Stimulated activated naive B cell treated with anti-CD40 and anti-IgM and Interleukin-4, amounts not matched to agents 10 μg/mL and 1 μg/mL and 100 μg/mL, for 72 hours (primary cell): Measurements from ENCODE around the gene CLDN24.

ENCODE experiments used
- ATAC-seq, 2 donors: fragments of 150-1000 bp; cut with Tn5 transposase; replicated peaks; 2 replicates each; pipeline ENCODE4 v1.10.0; 2021; ENCODE audit warnings: moderate library complexity in 1 of 2
- DNase-seq: peaks from one replicate; pipeline ENCODE4 v3.0.0; 2021
- H3K27ac Mint-ChIP-seq: one replicate; pipeline ENCODE4 v1.8.0; 2022; ENCODE audit warnings: mild to moderate bottlenecking, mixed read lengths
- H3K27me3 Mint-ChIP-seq, 2 donors: one replicate each; pipeline ENCODE4 v1.8.0; 2022; ENCODE audit warnings: mixed read lengths in 2 of 2
- H3K36me3 Mint-ChIP-seq, 2 donors: one replicate each; pipeline ENCODE4 v1.8.0; 2022; ENCODE audit warnings: mixed read lengths in 2 of 2, mild to moderate bottlenecking in 1 of 2
- H3K4me1 Mint-ChIP-seq, 2 donors: one replicate each; pipeline ENCODE4 v1.8.0; 2022; ENCODE audit warnings: mixed read lengths in 2 of 2, mild to moderate bottlenecking in 1 of 2
- H3K4me3 Mint-ChIP-seq, 2 donors: one replicate each; pipeline ENCODE4 v1.8.0; 2022; ENCODE audit warnings: mild to moderate bottlenecking in 2 of 2, mixed read lengths in 2 of 2, moderate library complexity in 1 of 2
- H3K9me3 Mint-ChIP-seq, 2 donors: one replicate each; pipeline ENCODE4 v1.8.0; 2022; ENCODE audit warnings: mixed read lengths in 2 of 2, mild to moderate bottlenecking in 1 of 2

The CLDN24 gene

GRCh38 chr4:183353557-183353956, 31.3 kb upstream of the CLDN24 start:
- Mint-ChIP-seq H3K36me3 (no peaks in the 10 kb centered on the region), H3K4me3 (no peak overlapping the region), H3K27me3 (peaks cover 29% of the 10 kb centered on the region in 2 donors), H3K4me1 (no peaks in the 10 kb centered on the region), H3K27ac (no peak overlapping the region), H3K9me3 (no peaks in the 10 kb centered on the region)
- DNase-seq (no peak), ATAC-seq (no peak)

- no peak for ATAC-seq
- Mint-ChIP-seq H3K27ac (no peak overlapping the region), H3K4me1 (no peaks in the 10 kb centered on the region), H3K4me3 (no peak overlapping the region), H3K36me3 (no peaks in the 10 kb centered on the region), H3K27me3 (peaks cover 25 to 37% of the 10 kb centered on the region in 2 donors), H3K9me3 (no peaks in the 10 kb centered on the region)
- no peak for DNase-seq
These were observed 30.3 kb upstream of the CLDN24 start for GRCh38 chr4:183352546-183352945.

GRCh38 chr4:183350317-183351071, 28.3 kb upstream of the CLDN24 start:
- no peak overlapping the region for H3K27ac Mint-ChIP-seq
- H3K9me3 Mint-ChIP-seq, result no peaks in the 10 kb centered on the region
- no peaks in the 10 kb centered on the region for H3K36me3 Mint-ChIP-seq
- ATAC-seq (no peak), DNase-seq (no peak)
- no peak overlapping the region for H3K4me3 Mint-ChIP-seq
- no peaks in the 10 kb centered on the region for H3K4me1 Mint-ChIP-seq
- peaks cover 22 to 25% of the 10 kb centered on the region in 2 donors for H3K27me3 Mint-ChIP-seq

- Mint-ChIP-seq H3K36me3 (no peaks in the 10 kb centered on the region), H3K27ac (no peak overlapping the region), H3K4me3 (no peak overlapping the region), H3K27me3 (peaks cover 26 to 30% of the 10 kb centered on the region in 2 donors), H3K4me1 (no peaks in the 10 kb centered on the region), H3K9me3 (no peaks in the 10 kb centered on the region)
- DNase-seq (no peak), ATAC-seq (no peak)
These were observed 27.4 kb upstream of the CLDN24 start for GRCh38 chr4:183349673-183350072.

- no peak overlapping the region for H3K4me3 Mint-ChIP-seq
- ATAC-seq (peak; percentile 19 to 64), DNase-seq (no peak)
- no peaks in the 10 kb centered on the region for H3K4me1 Mint-ChIP-seq
- no peaks in the 10 kb centered on the region for H3K9me3 Mint-ChIP-seq
- peaks cover 33 to 36% of the 10 kb centered on the region in 2 donors for H3K27me3 Mint-ChIP-seq
- H3K27ac Mint-ChIP-seq, result no peak overlapping the region
- H3K36me3 Mint-ChIP-seq, result no peaks in the 10 kb centered on the region
These were observed 26.8 kb upstream of the CLDN24 start for GRCh38 chr4:183348706-183349659.

- H3K27ac Mint-ChIP-seq, result no peak overlapping the region
- H3K4me1 Mint-ChIP-seq, result peaks cover under 1 to 2% of the 10 kb centered on the region in 2 donors
- peaks cover 39 to 45% of the 10 kb centered on the region in 2 donors for H3K27me3 Mint-ChIP-seq
- ATAC-seq (no peak), DNase-seq (no peak)
- no peaks in the 10 kb centered on the region for H3K9me3 Mint-ChIP-seq
- H3K4me3 Mint-ChIP-seq, result no peak overlapping the region
- no peaks in the 10 kb centered on the region for H3K36me3 Mint-ChIP-seq
These were observed 25.9 kb upstream of the CLDN24 start for GRCh38 chr4:183348136-183348535.

GRCh38 chr4:183347566-183347965, 25.3 kb upstream of the CLDN24 start:
- no peaks in the 10 kb centered on the region for H3K9me3 Mint-ChIP-seq
- no peak overlapping the region for H3K4me3 Mint-ChIP-seq
- peaks cover 42 to 48% of the 10 kb centered on the region in 2 donors for H3K27me3 Mint-ChIP-seq

GRCh38 chr4:183347146-183347545, 24.9 kb upstream of the CLDN24 start:
- ATAC-seq, result no peak
- DNase-seq, result no peak
- Mint-ChIP-seq H3K9me3 (no peaks in the 10 kb centered on the region), H3K4me1 (peaks cover 2 to 6% of the 10 kb centered on the region in 2 donors), H3K36me3 (no peaks in the 10 kb centered on the region), H3K4me3 (no peak overlapping the region), H3K27me3 (peaks cover 42 to 50% of the 10 kb centered on the region in 2 donors), H3K27ac (no peak overlapping the region)

More at GRCh38 chr4:183347566-183347965, 25.3 kb upstream of the CLDN24 start:
- peaks cover 2 to 6% of the 10 kb centered on the region in 2 donors for H3K4me1 Mint-ChIP-seq
- no peaks in the 10 kb centered on the region for H3K36me3 Mint-ChIP-seq
- DNase-seq (no peak), ATAC-seq (no peak)
- no peak overlapping the region for H3K27ac Mint-ChIP-seq

- H3K9me3 Mint-ChIP-seq, result no peaks in the 10 kb centered on the region
- DNase-seq (no peak), ATAC-seq (no peak)
- no peak overlapping the region for H3K27ac Mint-ChIP-seq
- no peak overlapping the region for H3K4me3 Mint-ChIP-seq
- H3K4me1 Mint-ChIP-seq, result peaks cover 2 to 6% of the 10 kb centered on the region in 2 donors
- peaks cover 31 to 46% of the 10 kb centered on the region in 2 donors for H3K27me3 Mint-ChIP-seq
- no peaks in the 10 kb centered on the region for H3K36me3 Mint-ChIP-seq
These were observed 23.0 kb upstream of the CLDN24 start for GRCh38 chr4:183345261-183345660.

- Mint-ChIP-seq H3K4me3 (no peak overlapping the region), H3K4me1 (peaks cover 2 to 6% of the 10 kb centered on the region in 2 donors), H3K36me3 (no peaks in the 10 kb centered on the region), H3K27me3 (peaks cover 29 to 44% of the 10 kb centered on the region in 2 donors), H3K9me3 (no peaks in the 10 kb centered on the region), H3K27ac (no peak overlapping the region)
- DNase-seq (no peak), ATAC-seq (no peak)
These were observed 22.5 kb upstream of the CLDN24 start for GRCh38 chr4:183344523-183345255.

GRCh38 chr4:183343730-183344129, 21.5 kb upstream of the CLDN24 start:
- Mint-ChIP-seq H3K9me3 (no peaks in the 10 kb centered on the region), H3K36me3 (no peaks in the 10 kb centered on the region), H3K4me3 (no peak overlapping the region), H3K4me1 (peaks cover 2 to 6% of the 10 kb centered on the region in 2 donors), H3K27ac (no peak overlapping the region), H3K27me3 (peaks cover 29 to 43% of the 10 kb centered on the region in 2 donors)
- ATAC-seq (no peak), DNase-seq (no peak)

- H3K4me1 Mint-ChIP-seq, result peaks cover 2 to 6% of the 10 kb centered on the region in 2 donors
- ATAC-seq, result peak; percentile 52 to 69
These were observed 20.6 kb upstream of the CLDN24 start for GRCh38 chr4:183342541-183343533.

GRCh38 chr4:183337833-183338232, 15.6 kb upstream of the CLDN24 start:
- DNase-seq (no peak), ATAC-seq (no peak)
- Mint-ChIP-seq H3K27me3 (peaks cover 16 to 17% of the 10 kb centered on the region in 2 donors), H3K4me1 (peaks cover 0 to under 1% of the 10 kb centered on the region in 2 donors), H3K9me3 (no peaks in the 10 kb centered on the region), H3K27ac (no peak overlapping the region), H3K4me3 (no peak overlapping the region), H3K36me3 (no peaks in the 10 kb centered on the region)

More at GRCh38 chr4:183342541-183343533, 20.6 kb upstream of the CLDN24 start:
- no peak overlapping the region for H3K27ac Mint-ChIP-seq
- no peaks in the 10 kb centered on the region for H3K9me3 Mint-ChIP-seq
- H3K27me3 Mint-ChIP-seq, result peaks cover 29 to 36% of the 10 kb centered on the region in 2 donors
- DNase-seq, result no peak
- H3K4me3 Mint-ChIP-seq, result peak overlapping the region; percentile 23 to 47
- H3K36me3 Mint-ChIP-seq, result no peaks in the 10 kb centered on the region
